ENCODE results near the gene IFNAR1. TPM values are rescaled to one million over a fixed set of nuclear protein-coding genes. Genes with fewer than 3 reads are reported as not detected.

The IFNAR1 gene
- polyA plus RNA-seq, 3 donors from 2014 or later: 34.1 to 57.1 (median 40.6) TPM

DNA sequence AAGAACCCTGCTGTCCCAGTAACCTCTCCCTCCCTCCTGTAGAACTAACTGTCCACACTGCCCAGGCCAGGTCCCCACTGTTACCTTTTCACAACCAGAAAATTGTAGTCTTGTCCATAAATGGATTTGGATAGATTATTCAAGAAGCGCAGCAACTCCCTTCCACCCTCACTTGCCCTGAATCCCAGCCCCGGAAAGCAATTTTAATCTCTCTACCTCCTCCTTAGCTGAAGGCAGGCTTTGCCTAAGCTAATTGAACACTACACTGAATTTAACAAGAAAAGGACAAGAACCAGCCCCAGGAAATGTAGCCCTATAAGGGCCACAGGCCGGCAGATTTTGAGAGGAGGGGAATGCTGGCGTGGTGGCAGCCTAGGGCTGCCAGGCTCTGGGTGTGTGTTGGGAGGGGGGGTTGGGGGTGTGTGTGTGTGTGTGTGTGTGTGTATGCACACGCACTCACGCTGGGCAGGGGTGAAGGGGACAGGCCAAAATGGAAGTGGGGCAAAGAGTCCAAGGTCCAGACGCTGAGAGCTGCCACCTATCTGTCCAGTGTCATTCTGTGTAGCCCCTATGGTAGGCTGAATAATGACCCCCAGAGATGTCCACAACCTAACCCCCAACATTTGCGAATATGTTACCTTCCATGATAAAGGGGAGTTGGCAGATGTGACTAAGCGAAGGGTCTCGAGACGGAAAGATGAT, 67.7 kb downstream of the IFNAR1 start:
- H3K4me1 Mint-ChIP-seq: no peaks in the 10 kb centered on the region
- no peaks in the 10 kb centered on the region for H3K36me3 Mint-ChIP-seq
- peak overlapping the region in 1 of 5 donors; percentile 15 for H3K4me3 Mint-ChIP-seq
- H3K27me3 Mint-ChIP-seq (ENCODE audit: low read depth in 3 of 3): peaks cover 36 to 49% (median 48%) of the 10 kb centered on the region in 3 donors
- H3K9me3 Mint-ChIP-seq: no peaks in the 10 kb centered on the region
- no peak overlapping the region for H3K27ac Mint-ChIP-seq
- DNase-seq: no peak

- H3K36me3 Mint-ChIP-seq: no peaks in the 10 kb centered on the region
- H3K27ac Mint-ChIP-seq: no peak overlapping the region
- no peak overlapping the region for H3K4me3 Mint-ChIP-seq
- no peaks in the 10 kb centered on the region for H3K9me3 Mint-ChIP-seq
- DNase-seq: no peak
- peaks cover 38 to 53% (median 46%) of the 10 kb centered on the region in 3 donors for H3K27me3 Mint-ChIP-seq (ENCODE audit: low read depth in 3 of 3)
- H3K4me1 Mint-ChIP-seq: no peaks in the 10 kb centered on the region
Measured at GRCh38 chr21:33393348-33393747, 68.6 kb downstream of the IFNAR1 start.

GRCh38 chr21:33394260-33394659, 69.5 kb downstream of the IFNAR1 start:
- no peak overlapping the region for H3K27ac Mint-ChIP-seq
- peak in 2 of 3 donors; percentile 26 to 39 for DNase-seq
- no peaks in the 10 kb centered on the region for H3K36me3 Mint-ChIP-seq
- peaks cover 35 to 60% (median 48%) of the 10 kb centered on the region in 3 donors for H3K27me3 Mint-ChIP-seq (ENCODE audit: low read depth in 3 of 3)
- H3K4me3 Mint-ChIP-seq: no peak overlapping the region
- H3K4me1 Mint-ChIP-seq: no peaks in the 10 kb centered on the region
- no peaks in the 10 kb centered on the region for H3K9me3 Mint-ChIP-seq

DNA sequence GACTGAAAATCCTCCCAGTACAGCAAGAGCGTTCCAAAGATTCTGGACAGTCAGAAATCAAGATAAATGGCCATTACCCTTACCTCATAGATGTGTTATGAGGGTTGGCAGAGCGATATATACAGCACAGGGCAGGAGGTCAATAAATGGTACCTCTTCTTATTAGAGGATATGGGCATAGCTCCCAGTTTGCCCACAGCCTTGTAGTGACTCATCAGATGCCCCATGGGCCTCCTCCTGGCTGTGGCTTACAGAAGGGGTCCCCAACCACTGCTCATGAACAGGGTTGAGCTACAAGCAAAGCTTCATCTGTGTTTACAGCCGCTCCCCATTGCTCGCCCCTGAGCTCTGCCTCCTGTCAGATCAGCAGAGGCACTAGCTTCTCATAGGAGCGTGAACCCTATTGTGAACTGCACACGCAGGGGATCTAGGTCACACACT, 71.1 kb downstream of the IFNAR1 start:
- no peak for DNase-seq
- Mint-ChIP-seq H3K4me3 (no peak overlapping the region), H3K9me3 (peaks cover 0 to 1% (median 0%) of the 10 kb centered on the region in 6 donors), H3K27ac (no peak overlapping the region), H3K36me3 (no peaks in the 10 kb centered on the region), H3K4me1 (peaks cover 0 to 2% of the 10 kb centered on the region in 2 donors), H3K27me3 (ENCODE audit: low read depth in 3 of 3) (peaks cover 29 to 57% (median 44%) of the 10 kb centered on the region in 3 donors)

DNA sequence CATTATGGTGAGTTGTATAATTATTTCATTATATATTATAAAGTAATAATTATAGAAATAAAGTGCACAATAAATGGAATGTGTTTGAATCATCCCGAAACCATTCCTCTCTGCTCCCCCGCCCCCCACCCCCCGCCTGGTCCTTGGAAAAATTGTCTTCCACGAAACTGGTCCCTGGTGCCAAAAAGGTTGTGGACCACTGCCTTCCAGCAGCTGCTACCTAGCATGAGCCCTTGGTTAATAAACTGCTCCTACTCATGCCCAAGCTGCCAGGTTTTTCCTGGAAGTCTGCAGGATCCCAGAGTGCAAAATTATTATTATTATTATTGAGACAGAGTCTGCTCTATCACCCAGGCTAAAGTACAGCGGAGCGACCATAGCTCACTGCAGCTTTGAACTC, 71.7 kb downstream of the IFNAR1 start:
- peaks cover 33 to 58% (median 45%) of the 10 kb centered on the region in 3 donors for H3K27me3 Mint-ChIP-seq (ENCODE audit: low read depth in 3 of 3)
- H3K27ac Mint-ChIP-seq: no peak overlapping the region
- peaks cover 0 to 5% (median 0%) of the 10 kb centered on the region in 6 donors for H3K9me3 Mint-ChIP-seq
- H3K4me1 Mint-ChIP-seq: peaks cover 0 to 5% of the 10 kb centered on the region in 2 donors
- H3K36me3 Mint-ChIP-seq: no peaks in the 10 kb centered on the region
- no peak for DNase-seq
- H3K4me3 Mint-ChIP-seq: no peak overlapping the region

DNA sequence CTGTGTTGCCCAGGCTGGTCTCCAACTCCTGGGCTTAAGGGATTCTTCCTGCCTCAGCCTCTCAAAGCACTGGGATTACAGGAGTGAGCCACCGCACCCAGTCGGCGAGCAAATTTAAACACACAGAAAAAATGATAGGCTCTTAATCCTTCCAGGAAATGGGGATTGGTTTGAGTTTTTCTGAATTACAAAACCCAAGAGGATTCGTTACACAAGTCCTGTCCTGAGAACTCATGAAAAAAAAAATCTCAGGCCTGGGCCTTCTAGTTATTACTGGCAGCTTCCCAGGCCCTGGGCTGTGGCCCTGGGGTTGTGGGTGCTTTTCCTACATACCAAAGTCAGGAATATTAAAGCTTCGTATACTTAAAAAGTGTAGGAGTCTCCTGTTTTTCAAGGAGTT, 72.2 kb downstream of the IFNAR1 start:
- H3K4me1 Mint-ChIP-seq: peaks cover 0 to 10% of the 10 kb centered on the region in 2 donors
- H3K27me3 Mint-ChIP-seq (ENCODE audit: low read depth in 3 of 3): peaks cover 33 to 58% (median 45%) of the 10 kb centered on the region in 3 donors
- H3K9me3 Mint-ChIP-seq: peaks cover 0 to 5% (median 0%) of the 10 kb centered on the region in 6 donors
- H3K4me3 Mint-ChIP-seq: no peak overlapping the region
- no peaks in the 10 kb centered on the region for H3K36me3 Mint-ChIP-seq
- no peak for DNase-seq
- H3K27ac Mint-ChIP-seq: no peak overlapping the region

GRCh38 chr21:33397717-33398116, 72.9 kb downstream of the IFNAR1 start:
- H3K27me3 Mint-ChIP-seq (ENCODE audit: low read depth in 3 of 3): peaks cover 31 to 57% (median 46%) of the 10 kb centered on the region in 3 donors
- H3K36me3 Mint-ChIP-seq: no peaks in the 10 kb centered on the region
- H3K27ac Mint-ChIP-seq: no peak overlapping the region
- peaks cover 0 to 5% (median 0%) of the 10 kb centered on the region in 6 donors for H3K9me3 Mint-ChIP-seq
- peaks cover 5 to 10% of the 10 kb centered on the region in 2 donors for H3K4me1 Mint-ChIP-seq
- no peak overlapping the region for H3K4me3 Mint-ChIP-seq
- no peak for DNase-seq

- H3K4me3 Mint-ChIP-seq: no peak overlapping the region
- peaks cover 26 to 55% (median 44%) of the 10 kb centered on the region in 3 donors for H3K27me3 Mint-ChIP-seq (ENCODE audit: low read depth in 3 of 3)
- peaks cover 5 to 10% of the 10 kb centered on the region in 2 donors for H3K4me1 Mint-ChIP-seq
- H3K27ac Mint-ChIP-seq: no peak overlapping the region
- no peaks in the 10 kb centered on the region for H3K36me3 Mint-ChIP-seq
- no peak for DNase-seq
- peaks cover 0 to 5% (median 0%) of the 10 kb centered on the region in 6 donors for H3K9me3 Mint-ChIP-seq
Measured at GRCh38 chr21:33398361-33398760, 73.6 kb downstream of the IFNAR1 start.

- peaks cover 39 to 64% (median 50%) of the 10 kb centered on the region in 3 donors for H3K27me3 Mint-ChIP-seq (ENCODE audit: low read depth in 3 of 3)
- H3K4me3 Mint-ChIP-seq: peak overlapping the region in 1 of 5 donors; percentile 42
Measured at GRCh38 chr21:33401630-33401992, 76.8 kb downstream of the IFNAR1 start.

GRCh38 chr21:33402001-33402979, 77.5 kb downstream of the IFNAR1 start:
- H3K4me1 Mint-ChIP-seq: peaks cover 23 to 39% of the 10 kb centered on the region in 2 donors
- no peak overlapping the region for H3K27ac Mint-ChIP-seq
- peak overlapping the region in 4 of 5 donors; percentile 13 to 46 (median 40) for H3K4me3 Mint-ChIP-seq
- no peak for DNase-seq
- H3K9me3 Mint-ChIP-seq: peaks cover 0 to 5% (median 0%) of the 10 kb centered on the region in 6 donors
- H3K36me3 Mint-ChIP-seq: no peaks in the 10 kb centered on the region
- H3K27me3 Mint-ChIP-seq (ENCODE audit: low read depth in 3 of 3): peaks cover 41 to 66% (median 55%) of the 10 kb centered on the region in 3 donors

More at GRCh38 chr21:33401630-33401992, 76.8 kb downstream of the IFNAR1 start:
- Mint-ChIP-seq H3K4me1 (peaks cover 20 to 33% of the 10 kb centered on the region in 2 donors), H3K27ac (no peak overlapping the region), H3K9me3 (peaks cover 0 to 5% (median 0%) of the 10 kb centered on the region in 6 donors), H3K36me3 (no peaks in the 10 kb centered on the region)
- no peak for DNase-seq

- no peaks in the 10 kb centered on the region for H3K36me3 Mint-ChIP-seq
- no peak within 1 kb of the TSS for H3K27ac Mint-ChIP-seq
- peaks cover 0 to 5% (median 0%) of the 10 kb centered on the region in 6 donors for H3K9me3 Mint-ChIP-seq
- H3K4me3 Mint-ChIP-seq: peak within 1 kb of the TSS; percentile 1 to 72 (median 54)
- peaks cover 35 to 58% (median 57%) of the 10 kb centered on the region in 3 donors for H3K27me3 Mint-ChIP-seq (ENCODE audit: low read depth in 3 of 3)
- H3K4me1 Mint-ChIP-seq: peaks cover 23 to 40% of the 10 kb centered on the region in 2 donors
- no peak for DNase-seq
Measured at GRCh38 chr21:33403128-33403785, 78.5 kb downstream of the IFNAR1 start, which contains the start of gene IFNGR2. Gene IFNGR2, plus strand, starts transcription at chr21:33403413. Its CDS starts 131 bp downstream, at chr21:33403544.

DNA sequence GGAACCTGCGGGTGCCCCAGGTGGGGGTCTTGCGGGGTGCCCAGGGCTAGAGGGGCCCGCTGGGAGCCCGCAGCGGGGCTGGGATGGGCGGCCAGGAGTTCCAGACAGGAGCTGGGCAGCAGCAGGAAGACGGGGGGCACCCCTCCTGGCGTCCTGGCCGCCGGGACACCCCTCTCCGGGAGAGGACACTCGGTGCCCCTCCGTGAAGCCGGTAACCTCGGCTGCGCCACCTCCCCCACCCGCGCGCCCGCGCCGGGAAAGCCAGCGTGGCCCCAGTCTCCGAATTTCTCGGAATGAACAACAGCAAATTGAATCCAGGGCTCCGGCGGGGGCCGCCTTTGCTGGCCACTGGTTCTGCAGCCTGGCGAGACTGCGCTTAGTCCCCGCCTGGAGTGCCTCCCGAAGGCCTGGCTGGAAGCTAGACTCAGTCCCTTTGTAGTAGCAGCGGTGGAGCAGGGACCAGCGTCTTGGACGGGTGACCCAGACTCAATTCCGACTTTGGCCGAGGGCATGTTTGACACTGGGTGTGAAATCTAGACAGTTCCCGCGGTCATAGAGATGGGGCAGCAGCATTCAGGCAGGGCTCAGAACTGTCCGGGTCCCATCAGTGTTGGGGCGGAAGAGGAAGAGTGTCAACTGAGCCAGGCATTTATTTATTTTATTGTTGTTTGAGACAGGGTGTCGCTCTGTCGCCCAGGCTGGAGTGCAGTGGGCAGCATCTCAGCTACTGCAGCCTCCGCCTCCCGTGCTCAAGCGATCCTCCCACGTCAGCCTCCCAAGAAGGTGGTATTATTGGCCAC, 79.2 kb downstream of the IFNAR1 start:
- Mint-ChIP-seq H3K36me3 (no peaks in the 10 kb centered on the region), H3K4me3 (peak overlapping the region; percentile 1 to 72 (median 54)), H3K27ac (no peak overlapping the region), H3K27me3 (ENCODE audit: low read depth in 3 of 3) (peaks cover 38 to 56% (median 52%) of the 10 kb centered on the region in 3 donors), H3K9me3 (peaks cover 0 to 5% (median 0%) of the 10 kb centered on the region in 6 donors), H3K4me1 (peaks cover 23 to 40% of the 10 kb centered on the region in 2 donors)
- DNase-seq: no peak

All from immature natural killer cell (primary cell).